Parathyroid adenoma (tissue), 2 donors: ENCODE data around the gene HS3ST5.

Experiments used
- H2AFZ ChIP-seq: fragments of 300-600 bp; sonication (generic); one replicate; pipeline ENCODE4 v1.7.0; 2017; ENCODE audit warnings: antibody characterized with exemption, mild to moderate bottlenecking
- H3K27ac ChIP-seq: fragments of 300-600 bp; sonication (generic); one replicate; pipeline ENCODE4 v1.7.0; 2017
- H3K27me3 ChIP-seq: fragments of 300-600 bp; sonication (generic); one replicate; pipeline ENCODE4 v1.7.0; 2017; ENCODE audit warnings: low read length; ENCODE audit not compliant: control insufficient read depth, insufficient read depth
- H3K36me3 ChIP-seq: fragments of 300-600 bp; sonication (generic); one replicate; pipeline ENCODE4 v1.7.0; 2017; ENCODE audit warnings: low read length; ENCODE audit not compliant: control insufficient read depth, insufficient read depth
- H3K4me1 ChIP-seq: fragments of 300-600 bp; sonication (generic); one replicate; pipeline ENCODE4 v1.7.0; 2017; ENCODE audit warnings: control low read depth
- H3K4me2 ChIP-seq: fragments of 300-600 bp; sonication (generic); one replicate; pipeline ENCODE4 v1.7.0; 2017; ENCODE audit warnings: low read length
- H3K4me3 ChIP-seq: fragments of 300-600 bp; sonication (generic); one replicate; pipeline ENCODE4 v1.7.0; 2017; ENCODE audit warnings: low read depth, low read length
- H3K79me2 ChIP-seq: fragments of 300-600 bp; sonication (generic); one replicate; pipeline ENCODE4 v1.7.0; 2017; ENCODE audit warnings: control low read depth
- H3K9ac ChIP-seq: fragments of 300-600 bp; sonication (generic); one replicate; pipeline ENCODE4 v1.7.0; 2017; ENCODE audit warnings: mild to moderate bottlenecking
- H3K9me3 ChIP-seq: fragments of 300-600 bp; sonication (generic); one replicate; pipeline ENCODE4 v1.7.0; 2017; ENCODE audit warnings: low read length; ENCODE audit not compliant: control insufficient read depth
- CTCF ChIP-seq: fragments of 300-600 bp; sonication (generic); IDR thresholded peaks from one replicate; pipeline ENCODE4 v1.7.0; 2017; ENCODE audit warnings: antibody characterized with exemption, mild to moderate bottlenecking
- donor health status: primary hyperparathyroidism.

HS3ST5 gene

GRCh38 chr6:114377881-114378280 is 35.1 kb upstream of the HS3ST5 start:
- Histone ChIP-seq H3K79me2 (no peaks in the 10 kb centered on the region), H3K4me1 (no peaks in the 10 kb centered on the region), H3K9ac (no peak overlapping the region), H3K4me2 (no peak overlapping the region), H3K27me3 (no peaks in the 10 kb centered on the region), H3K9me3 (no peaks in the 10 kb centered on the region), H3K36me3 (no peaks in the 10 kb centered on the region), H3K4me3 (no peak overlapping the region), H3K27ac (no peak overlapping the region), H2AFZ (no peak overlapping the region)
- no peak for TF ChIP-seq CTCF

- no peaks in the 10 kb centered on the region for H3K4me1 ChIP-seq
Measured at GRCh38 chr6:114376611-114377175, 33.9 kb upstream of the HS3ST5 start.

GRCh38 chr6:114375541-114376192 is 32.8 kb upstream of the HS3ST5 start:
- no peak overlapping the region for H3K27ac ChIP-seq
- H3K9me3 ChIP-seq = no peaks in the 10 kb centered on the region
- no peaks in the 10 kb centered on the region for H3K79me2 ChIP-seq
- no peak overlapping the region for H3K9ac ChIP-seq
- TF ChIP-seq CTCF = no peak
- H3K36me3 ChIP-seq = no peaks in the 10 kb centered on the region
- H3K27me3 ChIP-seq = no peaks in the 10 kb centered on the region
- no peaks in the 10 kb centered on the region for H3K4me1 ChIP-seq
- H2AFZ ChIP-seq = no peak overlapping the region
- no peak overlapping the region for H3K4me3 ChIP-seq
- H3K4me2 ChIP-seq = no peak overlapping the region

More at GRCh38 chr6:114376611-114377175, 33.9 kb upstream of the HS3ST5 start:
- no peak for TF ChIP-seq CTCF
- no peak overlapping the region for H2AFZ ChIP-seq
- no peak overlapping the region for H3K4me3 ChIP-seq
- H3K9ac ChIP-seq = no peak overlapping the region
- no peaks in the 10 kb centered on the region for H3K36me3 ChIP-seq
- H3K27ac ChIP-seq = no peak overlapping the region
- H3K4me2 ChIP-seq = no peak overlapping the region
- H3K9me3 ChIP-seq = no peaks in the 10 kb centered on the region
- no peaks in the 10 kb centered on the region for H3K27me3 ChIP-seq
- no peaks in the 10 kb centered on the region for H3K79me2 ChIP-seq

- no peaks in the 10 kb centered on the region for H3K9me3 ChIP-seq
Measured at GRCh38 chr6:114367315-114367961, 24.6 kb upstream of the HS3ST5 start.

More at GRCh38 chr6:114367315-114367961, 24.6 kb upstream of the HS3ST5 start:
- no peak overlapping the region for H3K27ac ChIP-seq
- H3K36me3 ChIP-seq = no peaks in the 10 kb centered on the region
- no peaks in the 10 kb centered on the region for H3K27me3 ChIP-seq
- no peak for TF ChIP-seq CTCF
- H3K79me2 ChIP-seq = no peaks in the 10 kb centered on the region
- no peak overlapping the region for H3K9ac ChIP-seq
- H3K4me1 ChIP-seq = no peaks in the 10 kb centered on the region
- H3K4me3 ChIP-seq = no peak overlapping the region
- no peak overlapping the region for H3K4me2 ChIP-seq
- H2AFZ ChIP-seq = no peak overlapping the region
